ENCODE results near the gene PSMB9. TPM values are rescaled to one million over a fixed set of nuclear protein-coding genes. Genes with fewer than 3 reads are reported as not detected.
"Not testable (repeated sequence)": the region's sequence is repeated elsewhere in the genome, so short reads cannot be mapped to it uniquely, and the experiment has no call there.

PSMB9 gene
- total RNA-seq, 1 donor from 2014 or later = 24.8 TPM

DNA sequence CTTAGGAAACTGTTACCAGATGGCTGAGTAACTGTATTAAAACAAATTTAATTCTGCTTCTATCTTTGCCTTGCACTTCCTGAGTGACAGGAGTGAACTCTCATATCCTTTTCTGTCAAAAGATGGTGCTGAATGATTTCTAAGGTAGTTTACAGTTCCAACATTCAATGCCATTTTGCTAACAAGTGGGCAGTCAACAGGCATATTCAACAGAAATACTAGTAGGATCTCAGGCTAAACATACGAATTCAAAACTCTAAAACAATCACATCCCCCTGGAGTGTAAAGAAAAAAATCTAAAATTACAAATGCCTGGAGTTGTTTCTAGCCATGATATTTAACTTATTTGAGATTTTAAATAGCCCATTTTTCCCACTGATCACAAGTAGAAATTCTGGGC is 6.7 kb downstream of the PSMB9 start:
- no peak for DNase-seq (ENCODE audit: low read depth in 2 of 2)

DNA sequence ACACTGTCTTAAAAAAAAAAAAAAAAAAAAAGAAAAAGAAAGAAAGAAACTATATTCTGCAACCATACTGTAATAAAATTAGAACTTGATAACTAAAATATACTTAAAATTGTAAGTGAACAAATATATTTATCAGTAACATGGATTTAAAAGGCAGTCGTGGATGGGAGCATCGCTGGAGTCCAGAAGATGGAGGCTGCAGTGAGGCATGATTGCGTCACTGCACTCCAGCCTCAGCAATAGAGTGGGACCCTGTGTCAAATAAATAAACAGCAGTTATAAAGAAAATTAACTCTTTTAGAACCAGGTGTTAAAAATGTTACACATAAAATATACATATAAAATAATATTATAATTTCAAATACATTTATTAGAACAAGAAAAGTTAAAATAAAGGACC is 8.7 kb downstream of the PSMB9 start:
- DNase-seq (ENCODE audit: low read depth in 2 of 2) = no peak

DNA sequence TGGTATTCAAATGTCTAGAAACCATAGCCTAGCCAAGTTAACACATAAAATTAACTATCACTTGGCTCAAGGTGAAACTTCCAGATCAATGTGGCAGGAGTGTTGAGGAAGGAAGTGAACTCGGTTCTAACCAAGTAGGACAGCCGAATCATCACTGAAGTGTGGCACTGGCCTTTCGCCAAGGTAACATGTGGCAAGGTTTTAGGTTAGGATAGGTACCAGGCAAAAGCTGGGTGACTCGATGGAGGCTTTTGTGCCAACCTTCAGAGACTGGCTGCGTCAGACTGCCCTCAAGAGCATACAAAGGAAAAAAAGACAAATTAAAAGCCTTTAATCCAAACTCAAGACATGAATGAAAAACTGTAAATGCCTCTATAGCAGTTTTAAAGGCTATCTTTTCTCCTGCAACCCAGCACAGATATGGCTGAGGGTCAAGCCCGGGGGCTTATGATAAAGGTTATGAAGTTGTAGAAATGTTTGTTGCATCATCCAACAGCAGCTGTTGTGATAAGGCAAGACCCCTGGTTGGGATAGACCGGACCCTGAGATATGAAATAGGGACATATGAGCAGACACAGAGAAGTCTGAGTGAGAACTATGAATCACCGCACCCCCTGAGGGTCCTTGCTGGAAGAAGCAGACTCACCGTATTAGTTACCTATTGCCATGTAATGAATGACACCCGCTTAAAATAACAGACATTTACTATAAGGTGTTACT is 11.9 kb downstream of the PSMB9 start:
- no peak for DNase-seq (ENCODE audit: low read depth in 2 of 2)

DNA sequence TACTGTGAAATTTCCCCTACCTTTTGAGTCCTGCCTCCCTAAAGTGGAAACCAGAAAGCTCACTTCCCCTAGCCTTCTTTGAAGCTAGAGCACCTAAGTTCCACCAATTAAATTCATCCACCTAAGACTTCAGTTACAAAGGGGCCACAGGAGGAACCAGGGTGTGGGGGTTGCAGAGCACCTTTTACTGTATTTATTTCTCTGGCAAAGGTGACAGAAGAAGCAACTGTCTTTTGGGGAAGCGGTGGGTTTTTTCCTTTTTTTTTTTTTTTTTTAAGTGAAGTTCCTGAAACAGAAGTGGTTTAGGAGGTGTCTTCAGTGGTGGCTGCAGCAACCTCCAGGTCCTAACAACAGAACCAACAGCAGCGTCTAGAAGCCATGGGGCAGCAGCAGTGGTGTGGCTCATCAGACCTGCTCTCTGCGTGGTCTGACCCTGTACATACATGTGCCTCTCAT is 13.1 kb downstream of the PSMB9 start:
- DNase-seq (ENCODE audit: low read depth in 2 of 2) = no peak

DNA sequence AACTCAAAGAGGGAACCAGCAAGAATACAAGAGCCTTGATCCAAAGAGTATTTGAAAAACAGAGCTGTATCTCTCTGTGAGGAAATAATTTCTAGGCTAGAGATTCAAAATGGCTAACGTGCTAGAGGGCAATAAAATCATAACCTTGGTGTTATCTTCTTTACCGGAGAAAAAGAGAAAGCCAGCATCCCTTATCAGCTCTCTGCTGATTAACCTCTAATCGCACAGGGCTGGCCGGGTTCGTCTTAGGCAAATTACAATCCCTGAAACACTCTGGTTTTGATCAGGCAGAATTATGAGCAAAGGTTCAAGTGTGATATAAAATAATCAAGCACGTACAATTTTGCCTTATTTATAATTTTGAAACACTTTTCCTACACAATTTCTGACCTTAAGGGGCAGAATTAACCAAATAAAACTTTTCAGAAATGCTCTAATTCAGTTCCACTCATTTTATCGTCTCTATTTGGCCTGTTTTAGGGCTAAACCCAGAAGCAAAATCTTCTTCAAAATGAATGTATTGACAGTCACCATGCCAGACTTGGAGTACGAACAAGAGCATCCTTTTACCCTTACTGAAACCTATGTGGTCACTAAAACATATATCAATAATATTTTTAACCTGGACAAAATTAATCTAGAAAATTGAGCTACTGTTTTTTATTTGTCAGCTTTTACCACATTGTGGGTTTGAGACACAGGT is 13.7 kb downstream of the PSMB9 start:
- DNase-seq (ENCODE audit: low read depth in 2 of 2) = no peak

DNA sequence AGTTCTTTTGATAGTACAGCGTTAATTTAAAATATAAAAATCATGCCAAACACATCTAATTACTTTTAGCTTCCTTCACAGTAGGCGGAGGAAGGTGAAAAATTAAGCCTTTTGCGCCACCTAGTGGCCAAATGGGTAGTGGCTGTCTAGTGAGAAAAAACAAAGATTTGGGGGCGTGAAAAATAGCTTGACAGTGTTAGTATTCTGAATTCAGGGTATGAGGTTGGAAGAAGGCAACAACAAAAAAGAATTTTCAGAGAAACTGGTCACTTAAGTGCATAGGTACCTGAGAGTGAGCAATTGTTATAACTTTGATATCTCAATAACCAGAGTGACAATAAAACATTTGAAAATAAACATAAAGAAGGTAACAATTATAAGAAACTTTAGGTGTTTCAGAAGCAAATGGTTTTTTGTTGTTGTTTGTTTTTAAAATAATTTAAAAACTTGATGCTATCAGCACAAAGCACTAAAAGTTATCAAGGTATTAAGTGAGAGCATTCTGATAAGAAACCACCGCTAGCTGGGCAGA is 14.3 kb downstream of the PSMB9 start:
- DNase-seq (ENCODE audit: low read depth in 2 of 2) = peak; percentile 76 to 83

DNA sequence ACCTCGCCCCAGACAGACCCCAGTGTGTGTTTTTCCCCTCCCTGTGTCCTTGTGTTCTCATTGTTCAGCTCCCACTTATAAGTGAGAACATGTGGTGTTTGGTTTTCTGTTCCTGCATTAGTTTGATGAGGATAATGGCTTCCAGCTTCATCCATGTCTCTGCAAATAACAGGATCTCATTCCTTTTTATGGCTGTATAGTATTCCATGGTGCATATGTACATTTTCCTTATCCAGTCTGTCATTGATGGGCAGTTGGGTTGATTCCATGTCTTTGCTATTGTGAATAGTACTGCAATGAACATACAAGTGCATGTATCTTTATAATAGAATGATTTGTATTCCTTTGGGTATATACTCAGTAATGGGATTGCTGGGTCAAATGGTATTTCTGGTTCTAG is 20.0 kb downstream of the PSMB9 start:
- not testable (repeated sequence) for DNase-seq (ENCODE audit: low read depth in 2 of 2)

DNA sequence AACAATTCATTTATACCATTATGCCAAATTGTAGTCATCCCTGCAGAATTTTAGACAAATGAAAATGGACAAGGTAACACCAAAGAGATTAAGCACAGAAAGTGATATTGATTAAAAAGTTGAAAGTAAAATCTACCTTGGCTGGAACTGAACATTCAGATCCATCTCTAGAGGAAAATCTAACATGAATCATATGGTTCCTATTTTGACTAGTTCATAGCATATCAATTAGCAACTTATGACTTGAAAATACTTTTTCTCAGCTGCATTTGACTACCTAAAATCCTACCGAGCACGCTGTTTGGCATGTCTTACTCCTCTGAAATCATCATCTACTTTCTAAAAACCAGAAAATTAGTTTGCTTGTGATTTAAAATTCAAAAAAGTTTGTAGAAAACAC is 22.6 kb downstream of the PSMB9 start:
- no peak for DNase-seq (ENCODE audit: low read depth in 2 of 2)

DNA sequence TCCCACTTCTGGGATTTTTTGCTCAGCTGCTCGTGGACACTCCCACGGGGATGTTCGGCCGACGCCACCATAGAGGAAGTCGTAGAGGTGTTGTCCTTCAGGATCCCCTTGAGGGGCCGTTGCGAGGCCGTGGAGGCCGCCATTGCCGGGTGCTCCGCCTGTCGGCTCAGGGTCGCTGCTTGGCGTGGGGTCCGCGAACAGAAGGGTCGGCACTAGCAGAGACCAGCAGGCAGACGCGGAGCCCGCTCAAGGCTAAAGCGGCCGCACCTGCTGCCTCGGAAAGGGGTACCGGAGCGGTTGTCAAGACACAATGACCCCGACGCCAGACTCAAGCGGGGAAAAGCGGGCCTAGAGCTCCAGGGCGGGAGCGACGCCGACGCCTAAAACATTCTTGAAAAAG is 25.7 kb downstream of the PSMB9 start:
- no peak for DNase-seq (ENCODE audit: low read depth in 2 of 2)

DNA sequence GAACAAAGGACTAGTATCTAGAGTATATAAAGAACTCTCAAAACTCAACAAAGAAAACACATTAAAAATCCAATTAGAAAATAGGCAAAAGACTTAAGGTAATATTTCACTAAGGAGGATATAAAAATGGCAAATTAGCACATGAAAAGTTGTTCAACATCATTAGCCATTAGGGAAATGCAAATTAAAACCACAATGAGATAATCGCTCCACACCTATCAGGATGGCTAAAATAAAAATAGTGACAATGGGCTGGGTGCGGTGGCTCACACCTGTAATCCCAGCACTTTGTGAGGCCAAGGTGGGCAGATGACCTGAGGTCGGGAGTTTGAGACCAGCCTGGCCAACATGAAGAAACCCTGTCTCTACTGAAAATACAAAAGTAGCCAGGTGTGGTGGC is 27.0 kb downstream of the PSMB9 start:
- not testable (repeated sequence) for DNase-seq (ENCODE audit: low read depth in 2 of 2)

DNA sequence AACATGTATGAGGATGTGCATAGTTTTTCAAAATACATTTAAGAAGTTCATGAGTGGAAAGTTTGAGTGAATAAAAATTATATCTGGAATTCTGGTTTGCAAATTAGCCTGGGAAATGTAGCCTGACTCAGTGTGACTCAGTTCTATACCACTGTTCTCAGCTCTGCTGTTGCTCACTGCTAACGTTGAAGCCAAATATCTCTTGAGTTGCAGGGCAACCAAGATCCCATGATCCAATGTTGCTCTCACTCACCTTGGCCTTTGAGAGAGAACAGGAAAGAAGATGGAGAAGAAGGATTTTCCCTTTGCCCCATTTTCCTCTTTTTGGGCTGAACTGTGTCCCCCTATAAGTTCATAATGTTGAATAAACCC is 28.9 kb downstream of the PSMB9 start:
- no peak for DNase-seq (ENCODE audit: low read depth in 2 of 2)

DNA sequence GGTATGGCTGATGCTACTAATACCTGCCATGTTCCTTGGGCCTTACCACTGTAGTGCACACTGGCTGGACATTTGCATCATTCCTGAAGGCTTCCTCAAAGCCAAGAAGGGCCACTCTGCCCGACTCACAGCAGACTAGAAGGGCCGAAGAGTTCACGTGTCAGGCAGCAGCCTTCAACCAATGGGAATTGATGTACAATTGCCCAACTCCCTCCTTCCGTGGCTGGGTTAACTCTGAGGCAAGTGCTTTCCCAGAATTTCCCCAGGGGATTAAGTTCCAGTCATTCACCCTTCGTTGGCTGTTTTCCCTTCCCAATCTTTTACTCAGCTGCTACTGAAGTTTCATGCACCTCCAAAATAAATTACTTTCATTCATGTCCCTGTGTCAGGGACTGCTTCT is 29.8 kb downstream of the PSMB9 start:
- DNase-seq (ENCODE audit: low read depth in 2 of 2) = no peak

DNA sequence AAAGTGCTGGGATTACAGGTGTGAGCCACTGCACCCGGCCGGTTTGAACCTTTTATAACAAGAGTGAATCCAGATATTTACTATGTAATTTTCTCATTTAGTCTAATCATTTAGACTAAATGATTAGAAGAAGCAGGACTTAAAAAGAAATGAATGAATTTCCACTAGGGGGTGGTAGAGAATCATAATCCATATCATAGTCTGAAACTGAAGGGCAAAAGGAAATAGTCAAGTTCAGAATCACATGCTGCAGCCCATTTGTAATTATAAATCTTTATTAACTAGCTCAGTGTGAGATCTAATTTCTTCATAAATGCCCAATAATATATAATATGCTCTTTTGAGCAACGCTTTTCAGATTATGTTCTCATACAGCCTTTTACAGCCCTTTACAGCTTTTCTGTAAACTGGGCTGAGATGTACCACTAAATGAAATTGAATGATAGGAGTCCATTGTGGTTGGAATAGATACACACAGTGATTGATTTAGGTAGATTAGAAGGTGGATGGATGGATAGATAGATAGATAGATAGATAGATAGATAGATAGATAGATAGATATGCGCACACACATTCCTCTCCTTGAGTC is 31.8 kb downstream of the PSMB9 start:
- peak; percentile 77 to 85 for DNase-seq (ENCODE audit: low read depth in 2 of 2)

DNA sequence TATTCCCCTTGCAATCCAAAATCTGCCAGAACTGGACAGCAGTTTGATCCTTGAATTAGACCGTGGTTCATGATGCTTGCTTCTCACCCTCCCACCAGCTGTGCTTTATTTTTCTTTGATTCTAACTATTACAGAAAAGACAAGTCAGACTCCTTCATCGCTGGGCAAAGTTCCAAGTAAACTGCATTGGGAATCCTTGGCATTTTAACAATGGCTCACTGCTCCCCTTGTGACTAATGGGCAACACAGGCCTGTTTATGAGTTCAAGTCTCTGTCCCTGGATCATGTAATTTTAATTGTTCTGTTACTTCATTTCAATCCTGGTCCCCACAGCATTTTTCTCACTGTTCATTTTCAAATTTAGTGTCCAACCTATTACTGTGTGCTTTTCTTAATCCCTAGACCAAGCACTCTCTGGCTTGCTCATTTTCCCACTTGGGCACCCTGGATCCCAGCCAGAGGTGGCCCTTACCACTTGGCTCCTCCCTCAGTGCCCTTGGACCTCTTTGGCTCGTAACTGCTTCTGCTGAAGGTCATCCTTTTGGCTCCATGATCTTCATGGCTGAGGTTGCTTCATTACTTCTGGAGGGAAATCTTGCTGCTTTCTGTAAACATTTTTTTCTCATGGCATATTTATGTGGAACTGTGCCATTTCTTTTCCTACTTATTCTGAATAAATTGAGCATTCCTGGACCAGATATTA is 32.8 kb downstream of the PSMB9 start:
- peak in 1 of 2 donors; percentile 40 for DNase-seq (ENCODE audit: low read depth in 2 of 2)

DNA sequence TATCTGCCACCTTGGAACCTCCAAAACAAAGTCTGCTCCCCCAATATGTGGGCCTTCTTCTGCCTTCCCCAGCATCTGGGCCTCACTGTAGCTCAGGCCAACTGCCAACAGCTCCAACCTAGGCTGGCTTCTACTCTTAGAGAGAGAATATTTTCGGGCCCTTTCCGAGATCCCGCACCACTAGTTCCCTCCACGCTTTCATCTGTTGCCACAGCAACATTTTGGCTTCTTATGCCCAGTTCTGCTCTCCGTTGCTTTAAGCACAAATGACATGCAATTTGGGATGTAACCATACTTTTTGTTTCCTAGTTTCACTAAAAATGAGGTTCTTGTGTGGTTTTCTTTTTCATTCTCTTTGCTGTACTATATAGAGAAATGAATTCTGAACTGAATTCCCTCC is 33.6 kb downstream of the PSMB9 start:
- no peak for DNase-seq (ENCODE audit: low read depth in 2 of 2)

DNA sequence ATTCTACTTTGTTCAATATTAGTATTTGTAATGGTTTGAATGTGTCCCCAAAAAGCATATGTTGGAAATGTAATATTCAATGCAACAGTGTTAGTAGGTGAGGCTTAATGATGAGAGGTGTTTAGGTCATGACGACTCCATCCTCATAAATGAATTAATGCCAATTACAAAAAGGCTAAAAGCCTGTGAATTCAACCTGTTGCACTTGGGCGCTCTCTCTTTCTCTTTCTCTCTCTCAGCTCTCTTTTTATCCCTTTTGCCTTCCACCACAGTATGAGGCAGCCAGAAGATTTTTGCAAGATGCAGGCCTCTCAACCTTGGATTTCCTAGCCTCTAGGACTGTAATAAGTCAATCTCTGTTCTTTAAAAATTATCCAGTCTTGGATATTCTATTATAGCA is 34.6 kb downstream of the PSMB9 start:
- no peak for DNase-seq (ENCODE audit: low read depth in 2 of 2)

DNA sequence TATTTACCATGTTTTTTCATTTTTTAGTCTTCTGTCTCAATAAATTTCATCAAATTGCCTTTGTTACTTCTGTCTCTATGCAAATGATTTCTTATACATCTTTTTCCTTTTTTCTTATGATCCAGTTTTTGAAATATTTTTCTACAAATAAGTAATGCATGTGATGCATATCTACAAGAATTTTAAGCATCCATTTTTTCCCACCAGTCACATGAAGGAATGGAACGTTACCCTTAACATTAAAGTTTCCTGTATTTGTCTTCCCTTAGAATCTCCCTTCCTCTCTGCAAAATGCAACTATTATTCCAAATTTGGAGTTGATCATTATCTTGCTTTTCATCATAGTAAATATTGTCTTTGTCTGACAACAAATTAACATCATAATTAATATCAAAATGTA is 35.5 kb downstream of the PSMB9 start:
- DNase-seq (ENCODE audit: low read depth in 2 of 2) = no peak

DNA sequence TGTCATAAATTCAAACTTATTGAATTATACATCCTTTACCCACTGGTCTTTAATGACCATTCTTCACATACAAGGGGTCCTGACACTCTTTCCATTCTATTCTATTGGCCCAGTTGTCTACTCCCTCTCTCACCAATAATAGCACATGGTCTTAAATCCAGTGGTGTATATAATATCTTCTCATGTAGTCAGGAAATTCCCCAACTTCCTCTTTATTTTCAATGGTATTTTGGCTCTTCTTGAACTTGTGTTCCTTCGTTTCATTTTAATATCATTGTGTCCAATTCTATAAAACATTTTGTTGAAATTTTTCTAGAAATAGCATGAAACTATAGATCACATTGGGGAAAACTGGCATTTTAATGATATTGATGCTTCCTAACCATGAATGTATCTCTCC is 36.8 kb downstream of the PSMB9 start:
- DNase-seq (ENCODE audit: low read depth in 2 of 2) = peak in 1 of 2 donors; percentile 8

DNA sequence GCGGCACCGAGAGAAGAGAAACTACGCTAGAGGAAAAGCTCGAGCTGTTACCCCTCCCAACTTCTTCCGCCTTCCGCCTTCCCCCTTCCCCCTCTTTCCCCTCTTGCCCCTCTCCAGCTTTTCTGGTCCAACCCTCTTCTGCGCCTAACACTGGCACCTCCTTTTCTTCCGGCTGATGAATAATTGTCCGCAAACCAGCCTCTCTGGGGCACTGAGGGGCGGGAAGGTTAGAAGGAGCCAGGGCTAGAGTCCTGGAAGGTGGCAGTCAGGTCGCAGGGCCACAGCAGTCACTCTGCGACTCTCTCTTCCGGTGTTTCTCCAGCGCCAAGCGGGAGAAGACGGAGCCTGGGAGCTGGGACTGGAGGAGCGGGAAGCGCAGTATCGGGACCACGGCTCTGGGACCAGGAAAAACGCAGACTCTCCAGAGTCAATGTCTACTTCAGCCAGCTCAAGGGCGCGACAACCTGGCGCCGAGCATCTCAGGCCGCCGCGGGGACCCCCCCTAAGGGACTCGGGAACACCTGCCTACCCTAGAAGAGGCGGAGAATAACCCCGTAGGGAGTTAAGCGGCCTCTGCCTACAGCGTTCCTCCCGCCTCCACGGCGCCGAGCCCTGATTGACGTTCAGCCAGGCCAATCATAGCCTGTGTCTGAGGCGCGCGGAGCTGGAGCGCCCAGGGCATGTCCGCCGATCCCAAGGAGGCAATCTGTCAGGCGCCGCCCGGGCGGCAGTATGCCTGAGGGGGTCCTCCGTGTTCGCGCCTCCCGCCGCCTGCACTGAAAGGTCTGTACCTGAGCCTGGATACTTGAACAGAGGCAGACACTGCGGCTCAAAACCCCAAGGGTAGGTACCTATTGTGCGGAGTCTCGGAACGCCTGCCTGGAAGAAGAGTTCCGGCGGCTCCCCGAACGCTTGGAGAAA is 40.4 kb downstream of the PSMB9 start:
- DNase-seq (ENCODE audit: low read depth in 2 of 2) = peak; percentile 92 to 93

DNA sequence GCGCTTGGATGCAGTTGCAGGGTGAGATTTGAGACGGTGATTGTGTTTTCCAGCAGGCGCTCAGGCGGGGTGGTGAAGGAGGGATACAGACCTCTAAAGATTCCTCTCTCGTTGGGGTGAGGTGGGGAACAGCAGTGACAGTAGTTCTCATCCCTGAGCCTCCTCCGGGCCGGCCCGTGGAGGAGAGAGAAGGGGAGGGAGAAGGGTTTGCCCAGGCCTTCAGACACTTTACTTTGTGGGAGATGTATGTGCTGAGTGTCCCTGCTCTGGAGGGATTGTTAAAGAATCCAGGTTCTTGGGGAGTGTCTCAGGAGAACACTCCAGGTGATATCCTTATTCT is 41.0 kb downstream of the PSMB9 start:
- no peak for DNase-seq (ENCODE audit: low read depth in 2 of 2)

DNA sequence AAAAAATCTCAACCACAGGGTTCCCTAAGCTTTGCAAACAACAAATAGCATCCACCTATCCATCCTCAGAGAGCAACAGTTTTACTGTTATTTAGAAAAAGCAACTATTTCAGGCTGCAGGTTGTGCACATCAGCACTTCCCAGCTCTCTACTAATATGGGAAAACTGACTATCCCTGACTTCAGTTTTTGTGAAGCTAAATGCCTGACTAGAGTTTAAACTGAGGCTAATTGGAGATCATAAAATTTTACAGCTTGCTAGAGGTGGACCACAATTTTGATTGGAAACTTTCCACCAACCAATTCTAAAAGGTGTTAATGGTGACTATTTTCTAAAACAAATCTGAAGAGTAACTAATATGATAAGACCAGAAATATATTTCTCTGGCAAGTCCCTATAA is 50.0 kb downstream of the PSMB9 start:
- DNase-seq (ENCODE audit: low read depth in 2 of 2) = no peak

Data from lung microvascular endothelial cell (primary cell).